HG03342 (cell line): ENCODE measurements around the gene CCR2.

ENCODE experiments used
- ATAC-seq: cut with Tn5 transposase; IDR thresholded peaks from one replicate; pipeline ENCODE4 v1.9.1; 2021; ENCODE audit warnings: mild to moderate bottlenecking, moderate library complexity; ENCODE audit not compliant: unreplicated experiment

The CCR2 gene

DNA sequence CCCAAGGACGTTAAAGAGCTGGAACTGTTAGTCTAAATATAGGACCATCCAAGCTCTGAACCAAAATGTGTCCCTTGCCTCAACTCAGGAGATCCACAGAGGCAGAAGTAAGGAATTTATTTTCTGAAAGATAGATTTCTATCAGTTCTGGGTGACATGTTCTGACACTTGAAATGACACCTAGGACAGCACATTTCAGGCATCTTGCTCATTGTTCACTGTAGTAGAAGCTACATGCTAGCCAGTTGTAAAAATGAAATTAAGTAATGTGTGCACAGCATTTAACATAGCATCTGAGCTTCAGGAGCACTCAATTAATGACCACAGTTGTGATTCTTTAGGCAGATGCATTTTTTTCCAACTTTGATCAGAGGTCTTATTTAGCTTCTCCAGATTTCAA, 567 bp downstream of the CCR2 start:
- ATAC-seq, result no peak

DNA sequence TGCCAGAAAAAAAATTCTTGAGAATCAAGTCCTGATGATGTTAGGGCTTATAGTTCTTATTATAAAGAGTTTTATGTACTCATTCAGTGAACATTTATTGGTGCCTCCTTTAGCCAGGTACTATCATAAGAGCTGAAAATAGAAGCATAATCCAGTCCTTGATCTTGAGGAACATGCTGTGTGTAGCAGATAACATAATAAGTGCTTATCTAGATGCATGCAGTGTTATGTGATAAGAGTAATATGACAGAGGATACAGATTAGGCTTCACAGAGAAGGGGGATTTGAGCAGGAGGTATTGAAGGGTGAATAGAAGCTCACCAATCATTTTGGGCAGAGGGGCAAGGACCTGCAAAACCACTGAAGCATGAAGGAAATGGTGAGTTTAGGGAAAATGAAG, 1.1 kb downstream of the CCR2 start:
- ATAC-seq, result no peak

DNA sequence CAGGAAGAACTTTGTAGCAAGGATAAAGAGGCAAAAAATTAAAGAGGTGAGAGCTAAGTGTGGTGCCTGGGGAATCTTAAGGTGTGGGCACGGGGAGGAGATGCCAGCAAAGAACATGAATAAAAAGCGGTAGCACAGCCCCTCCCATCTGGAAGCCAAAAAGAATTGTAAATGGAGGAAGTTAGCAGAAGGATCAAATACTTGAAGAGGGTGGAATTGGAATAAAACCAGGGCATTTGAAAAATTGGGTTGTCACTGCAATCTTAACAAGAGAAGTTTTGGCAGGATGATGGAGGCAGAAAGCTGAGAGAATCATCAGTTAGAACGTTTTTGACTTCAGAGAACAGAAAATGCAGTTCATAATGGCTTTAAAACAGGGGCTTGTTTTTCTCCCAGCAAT, 2.4 kb downstream of the CCR2 start:
- no peak for ATAC-seq

- no peak for ATAC-seq
Observed at GRCh38 chr3:46356909-46357308, 3.0 kb downstream of the CCR2 start.

GRCh38 chr3:46358466-46358865, 4.6 kb downstream of the CCR2 start:
- no peak for ATAC-seq

GRCh38 chr3:46359733-46360493, 6.0 kb downstream of the CCR2 start:
- ATAC-seq, result no peak

DNA sequence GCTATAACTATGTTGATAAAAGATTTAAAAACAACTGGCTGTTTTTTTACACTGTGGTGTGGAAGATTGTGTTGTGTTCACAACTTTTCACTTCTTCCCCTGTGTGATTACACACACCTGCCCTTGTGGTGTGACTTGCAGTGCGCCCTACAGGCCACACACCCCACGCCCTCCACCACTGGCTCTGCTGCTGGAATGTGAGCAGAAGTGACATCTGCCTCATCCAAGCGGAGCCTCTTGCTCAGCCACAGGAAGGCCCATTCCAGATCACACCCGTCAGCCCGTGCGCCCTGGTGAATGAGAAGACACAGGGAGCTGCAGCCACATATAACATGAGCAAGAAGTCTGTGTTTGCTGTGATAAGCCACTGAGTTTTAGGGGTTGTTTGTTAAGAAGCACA, 7.0 kb downstream of the CCR2 start:
- ATAC-seq, result no peak

DNA sequence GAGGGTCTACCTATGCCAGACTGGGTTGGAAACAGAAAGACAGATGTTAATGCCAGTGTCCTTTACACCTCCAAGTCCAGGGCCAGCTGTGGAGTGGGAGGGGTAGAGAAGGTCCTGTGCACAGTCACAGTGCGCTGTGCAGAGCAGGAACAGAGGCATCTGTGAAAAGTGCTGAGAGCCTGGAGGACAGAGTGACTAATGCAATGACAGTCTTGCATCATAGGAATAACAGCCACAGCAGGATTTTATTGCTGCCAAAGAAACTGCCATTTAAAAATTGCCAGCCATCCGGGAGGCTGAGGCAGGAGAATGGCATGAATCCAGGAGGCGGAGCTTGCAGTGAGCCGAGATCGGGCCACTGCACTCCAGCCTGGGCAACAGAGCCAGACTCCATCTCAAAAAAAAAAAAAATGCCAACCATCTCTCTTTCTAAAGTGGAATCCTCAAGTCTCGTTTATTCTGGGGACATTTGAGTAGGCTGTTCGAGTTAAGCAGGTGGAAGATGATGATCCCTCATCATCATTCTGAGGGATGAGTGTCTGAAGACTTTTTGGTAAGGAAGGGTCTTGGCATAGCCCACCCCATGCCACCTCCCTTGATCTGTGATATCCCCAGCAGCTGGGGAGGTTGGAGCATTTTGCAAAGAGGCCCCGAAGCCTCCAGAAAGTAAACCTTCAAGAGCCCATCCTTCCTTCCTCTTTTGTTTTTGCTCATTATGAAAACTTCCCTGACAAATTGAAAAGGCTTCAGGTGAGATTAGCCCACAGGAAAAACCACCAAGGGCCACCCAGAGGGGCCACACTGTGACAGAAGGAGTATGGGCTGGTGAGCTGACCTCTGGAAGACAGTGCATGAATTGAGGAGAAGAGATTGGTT, 7.7 kb downstream of the CCR2 start:
- ATAC-seq, result no peak

DNA sequence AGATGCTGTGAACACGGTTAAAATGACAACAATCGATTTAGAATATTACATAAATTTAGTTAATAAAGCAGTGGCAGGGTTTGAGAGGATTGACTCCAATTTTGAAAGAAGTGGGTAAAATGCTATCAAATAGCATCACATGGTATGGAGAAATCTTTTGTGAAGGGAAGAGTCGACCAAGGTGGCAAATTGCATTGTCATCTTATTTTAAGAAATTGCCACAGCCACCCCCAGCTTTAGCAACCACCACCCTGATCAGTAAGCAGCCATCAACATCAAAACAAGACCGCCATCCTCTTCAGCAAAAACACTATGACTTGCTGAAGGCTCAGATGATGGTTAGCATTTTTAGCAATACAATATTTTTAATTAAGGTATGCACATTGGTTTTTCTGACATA, 11.1 kb downstream of the CCR2 start:
- ATAC-seq, result no peak

DNA sequence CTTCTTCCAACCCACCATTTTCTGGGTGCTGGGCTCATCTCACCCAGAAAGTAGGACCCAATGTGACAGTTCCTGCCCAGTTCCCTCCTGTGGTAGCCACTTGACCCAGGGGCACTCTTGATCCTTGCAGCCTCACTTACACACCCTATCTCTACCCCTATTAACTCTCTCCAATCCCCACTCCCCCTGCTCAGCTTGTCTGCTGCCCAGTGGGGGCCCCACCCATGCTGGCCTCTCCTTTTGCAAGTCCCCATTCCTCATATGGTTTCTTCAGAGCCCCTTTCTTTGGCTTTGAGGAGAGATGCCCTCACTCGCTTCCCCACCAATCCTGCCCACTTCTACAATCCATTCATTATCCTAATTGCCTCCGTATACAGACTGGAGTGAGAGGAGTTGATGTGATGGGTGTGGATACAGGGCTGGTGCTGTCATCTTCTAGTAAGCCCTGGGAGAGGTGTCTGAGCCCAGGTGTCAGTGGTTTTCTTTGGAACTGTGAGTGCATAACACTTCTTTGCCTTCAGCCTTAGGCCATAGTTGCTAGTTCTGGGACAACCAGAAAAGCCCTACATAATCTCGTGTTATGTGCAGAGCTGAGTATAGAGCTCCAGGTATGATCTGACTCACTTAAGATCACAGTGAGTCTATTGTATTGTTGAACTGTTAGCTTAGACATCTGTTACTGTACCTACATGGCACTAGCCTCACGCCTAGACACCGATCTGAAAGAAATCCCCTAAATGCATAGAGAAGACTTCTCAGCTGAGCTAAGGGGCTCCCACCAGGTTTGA, 12.0 kb downstream of the CCR2 start:
- ATAC-seq, result no peak

DNA sequence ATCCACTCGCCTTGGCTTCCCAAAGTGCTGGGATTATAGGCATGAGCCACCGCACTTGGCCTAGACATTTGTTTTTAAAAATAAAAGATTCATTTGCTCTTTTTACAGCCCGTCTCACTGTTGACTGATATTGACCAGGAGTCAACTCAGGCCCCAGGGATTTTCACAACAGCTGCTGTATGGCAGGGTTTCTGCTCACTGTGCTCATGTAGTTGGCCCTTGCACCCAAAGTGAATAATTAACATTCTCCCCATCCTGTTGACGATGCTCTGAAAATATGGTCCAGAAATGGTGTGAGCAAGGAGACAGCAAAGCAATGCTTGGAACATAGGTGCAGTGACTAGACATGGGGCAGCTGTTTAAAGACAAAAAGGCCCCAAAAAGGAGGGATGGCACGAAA, 13.9 kb downstream of the CCR2 start:
- ATAC-seq, result no peak

DNA sequence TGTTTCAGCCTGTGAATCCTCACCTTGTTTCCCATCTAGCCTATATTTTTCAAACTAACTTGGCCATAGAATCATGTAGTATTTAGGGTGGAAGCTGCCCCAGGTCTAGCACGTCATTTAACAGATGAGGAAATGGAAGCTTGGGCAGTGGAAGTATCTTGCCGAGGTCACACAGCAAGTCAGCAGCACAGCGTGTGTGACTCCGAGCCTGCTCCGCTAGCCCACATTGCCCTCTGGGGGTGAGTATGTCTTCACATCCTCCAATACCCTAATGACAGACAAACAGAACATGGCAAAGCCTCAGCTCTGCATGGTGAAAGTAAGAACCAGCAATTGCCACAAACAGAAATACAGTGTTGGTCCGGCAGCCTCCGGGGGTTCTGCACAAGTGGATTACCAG, 14.7 kb downstream of the CCR2 start:
- ATAC-seq, result no peak

GRCh38 chr3:46369151-46369550, 15.2 kb downstream of the CCR2 start:
- no peak for ATAC-seq

DNA sequence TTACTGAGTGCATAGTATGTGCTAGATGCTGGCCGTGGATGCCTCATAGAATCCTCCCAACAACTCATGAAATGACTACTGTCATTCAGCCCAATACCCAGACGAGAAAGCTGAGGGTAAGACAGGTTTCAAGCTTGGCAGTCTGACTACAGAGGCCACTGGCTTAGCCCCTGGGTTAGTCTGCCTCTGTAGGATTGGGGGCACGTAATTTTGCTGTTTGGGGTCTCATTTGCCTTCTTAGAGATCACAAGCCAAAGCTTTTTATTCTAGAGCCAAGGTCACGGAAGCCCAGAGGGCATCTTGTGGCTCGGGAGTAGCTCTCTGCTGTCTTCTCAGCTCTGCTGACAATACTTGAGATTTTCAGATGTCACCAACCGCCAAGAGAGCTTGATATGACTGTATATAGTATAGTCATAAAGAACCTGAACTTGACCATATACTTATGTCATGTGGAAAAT, 15.8 kb downstream of the CCR2 start:
- peak; percentile 55 for ATAC-seq

DNA sequence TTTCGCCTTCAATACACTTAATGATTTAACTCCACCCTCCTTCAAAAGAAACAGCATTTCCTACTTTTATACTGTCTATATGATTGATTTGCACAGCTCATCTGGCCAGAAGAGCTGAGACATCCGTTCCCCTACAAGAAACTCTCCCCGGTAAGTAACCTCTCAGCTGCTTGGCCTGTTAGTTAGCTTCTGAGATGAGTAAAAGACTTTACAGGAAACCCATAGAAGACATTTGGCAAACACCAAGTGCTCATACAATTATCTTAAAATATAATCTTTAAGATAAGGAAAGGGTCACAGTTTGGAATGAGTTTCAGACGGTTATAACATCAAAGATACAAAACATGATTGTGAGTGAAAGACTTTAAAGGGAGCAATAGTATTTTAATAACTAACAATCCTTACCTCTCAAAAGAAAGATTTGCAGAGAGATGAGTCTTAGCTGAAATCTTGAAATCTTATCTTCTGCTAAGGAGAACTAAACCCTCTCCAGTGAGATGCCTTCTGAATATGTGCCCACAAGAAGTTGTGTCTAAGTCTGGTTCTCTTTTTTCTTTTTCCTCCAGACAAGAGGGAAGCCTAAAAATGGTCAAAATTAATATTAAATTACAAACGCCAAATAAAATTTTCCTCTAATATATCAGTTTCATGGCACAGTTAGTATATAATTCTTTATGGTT, 17.1 kb downstream of the CCR2 start, which contains the start of gene CCR5:
TSS of gene CCR5 (plus strand) at position 108 of the 680 bp plus-strand sequence. CDS start 1,957 bp downstream, outside the sequence.
- no peak for ATAC-seq

DNA sequence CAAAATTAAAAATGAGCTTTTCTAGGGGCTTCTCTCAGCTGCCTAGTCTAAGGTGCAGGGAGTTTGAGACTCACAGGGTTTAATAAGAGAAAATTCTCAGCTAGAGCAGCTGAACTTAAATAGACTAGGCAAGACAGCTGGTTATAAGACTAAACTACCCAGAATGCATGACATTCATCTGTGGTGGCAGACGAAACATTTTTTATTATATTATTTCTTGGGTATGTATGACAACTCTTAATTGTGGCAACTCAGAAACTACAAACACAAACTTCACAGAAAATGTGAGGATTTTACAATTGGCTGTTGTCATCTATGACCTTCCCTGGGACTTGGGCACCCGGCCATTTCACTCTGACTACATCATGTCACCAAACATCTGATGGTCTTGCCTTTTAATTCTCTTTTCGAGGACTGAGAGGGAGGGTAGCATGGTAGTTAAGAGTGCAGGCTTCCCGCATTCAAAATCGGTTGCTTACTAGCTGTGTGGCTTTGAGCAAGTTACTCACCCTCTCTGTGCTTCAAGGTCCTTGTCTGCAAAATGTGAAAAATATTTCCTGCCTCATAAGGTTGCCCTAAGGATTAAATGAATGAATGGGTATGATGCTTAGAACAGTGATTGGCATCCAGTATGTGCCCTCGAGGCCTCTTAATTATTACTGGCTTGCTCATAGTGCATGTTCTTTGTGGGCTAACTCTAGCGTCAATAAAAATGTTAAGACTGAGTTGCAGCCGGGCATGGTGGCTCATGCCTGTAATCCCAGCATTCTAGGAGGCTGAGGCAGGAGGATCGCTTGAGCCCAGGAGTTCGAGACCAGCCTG, 17.8 kb downstream of the CCR2 start:
- ATAC-seq, result no peak

GRCh38 chr3:46372492-46373359, 18.8 kb downstream of the CCR2 start:
- ATAC-seq, result no peak

DNA sequence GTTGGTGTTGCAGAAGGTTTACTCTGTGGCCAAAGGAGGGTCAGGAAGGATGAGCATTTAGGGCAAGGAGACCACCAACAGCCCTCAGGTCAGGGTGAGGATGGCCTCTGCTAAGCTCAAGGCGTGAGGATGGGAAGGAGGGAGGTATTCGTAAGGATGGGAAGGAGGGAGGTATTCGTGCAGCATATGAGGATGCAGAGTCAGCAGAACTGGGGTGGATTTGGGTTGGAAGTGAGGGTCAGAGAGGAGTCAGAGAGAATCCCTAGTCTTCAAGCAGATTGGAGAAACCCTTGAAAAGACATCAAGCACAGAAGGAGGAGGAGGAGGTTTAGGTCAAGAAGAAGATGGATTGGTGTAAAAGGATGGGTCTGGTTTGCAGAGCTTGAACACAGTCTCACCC, 20.8 kb downstream of the CCR2 start:
- ATAC-seq, result no peak

GRCh38 chr3:46375218-46375617, 21.3 kb downstream of the CCR2 start:
- ATAC-seq, result no peak
